ENCODE measurements around the gene CACNA1G. TPM values are rescaled to one million over a fixed set of nuclear protein-coding genes. Genes with fewer than 3 reads are reported as not detected.

CACNA1G gene
- polyA plus RNA-seq, 5 donors, result 16.2 to 32.8 (median 17.1) TPM

DNA sequence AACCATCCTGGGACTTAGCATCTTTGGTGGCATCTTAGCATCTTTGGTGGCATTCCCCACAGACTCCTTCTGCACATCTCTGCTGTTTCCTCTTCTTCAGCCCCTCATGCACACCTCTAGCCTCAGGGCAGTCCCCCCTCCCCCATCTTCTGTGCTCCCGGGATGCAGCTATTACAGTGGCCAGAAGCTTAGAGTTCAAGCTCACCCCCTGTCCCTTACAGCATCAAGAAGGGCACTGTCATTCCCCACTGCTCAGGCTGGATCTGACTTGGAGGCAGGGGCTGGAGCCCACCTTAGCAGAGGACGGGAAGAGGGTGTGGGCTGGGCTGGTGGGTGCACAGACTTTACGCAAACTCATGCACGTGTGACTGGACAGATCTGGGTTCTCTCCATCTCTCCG is 27.3 kb upstream of the CACNA1G start:
- no peak for DNase-seq

DNA sequence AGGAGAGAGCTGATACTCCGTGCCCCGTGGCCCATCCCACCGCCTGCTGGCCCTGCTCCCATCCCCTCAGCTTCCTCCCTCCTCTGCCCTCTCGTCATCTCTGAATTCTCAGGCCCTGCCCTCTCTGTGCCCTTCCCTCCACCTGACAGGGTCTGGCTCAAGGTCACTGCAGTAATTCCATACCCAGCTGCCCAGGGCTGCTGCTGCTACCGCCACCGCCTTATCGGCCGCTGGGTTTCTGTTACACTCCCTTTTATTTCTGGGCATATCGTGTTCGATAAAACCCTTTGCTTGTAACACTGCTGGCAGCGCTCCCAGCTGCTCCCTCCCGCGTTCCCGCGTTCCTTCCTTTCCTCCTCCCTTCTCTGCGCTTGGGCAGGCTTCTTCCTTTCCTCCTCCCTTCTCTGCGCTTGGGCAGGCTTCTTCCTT is 26.8 kb upstream of the CACNA1G start:
- DNase-seq, result peak in 1 of 2 donors; percentile 52

DNA sequence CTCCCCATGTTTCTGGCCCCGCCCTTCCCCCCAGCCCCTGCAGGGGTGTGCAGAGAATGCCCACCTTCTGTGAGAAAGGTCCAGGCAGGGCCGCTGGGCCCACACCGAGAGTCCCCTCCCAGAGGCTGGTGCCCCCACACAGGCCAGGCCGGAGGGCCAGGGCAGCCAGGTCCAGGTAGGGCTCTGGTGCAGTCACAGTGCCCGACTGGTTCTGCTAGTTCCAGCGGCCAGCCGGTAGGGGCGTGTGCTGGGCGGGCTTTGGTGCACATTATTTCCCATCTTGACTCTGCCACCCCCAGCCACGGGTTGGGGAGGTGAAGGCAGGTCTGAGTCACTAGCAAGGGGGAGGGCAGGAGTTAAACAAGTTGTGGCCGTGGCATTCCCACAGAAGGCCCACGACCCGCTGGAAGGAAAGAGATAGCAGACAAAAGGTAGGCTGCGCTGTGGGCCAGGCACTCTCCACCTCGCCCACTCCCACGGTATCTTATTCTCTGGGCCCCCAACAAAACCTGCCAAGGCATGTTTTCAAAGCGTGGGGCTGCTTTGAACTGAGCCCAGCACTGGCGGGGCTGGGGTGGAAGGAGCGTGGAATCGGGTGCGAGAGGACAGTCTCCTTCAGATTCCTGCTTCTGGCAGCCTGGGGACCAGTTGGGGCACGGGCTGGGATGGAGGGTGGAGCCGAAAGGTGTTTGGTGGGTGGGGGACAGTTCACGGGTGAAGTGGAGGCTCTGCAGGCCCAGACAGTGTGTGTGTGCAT is 26.1 kb upstream of the CACNA1G start:
- DNase-seq, result no peak

DNA sequence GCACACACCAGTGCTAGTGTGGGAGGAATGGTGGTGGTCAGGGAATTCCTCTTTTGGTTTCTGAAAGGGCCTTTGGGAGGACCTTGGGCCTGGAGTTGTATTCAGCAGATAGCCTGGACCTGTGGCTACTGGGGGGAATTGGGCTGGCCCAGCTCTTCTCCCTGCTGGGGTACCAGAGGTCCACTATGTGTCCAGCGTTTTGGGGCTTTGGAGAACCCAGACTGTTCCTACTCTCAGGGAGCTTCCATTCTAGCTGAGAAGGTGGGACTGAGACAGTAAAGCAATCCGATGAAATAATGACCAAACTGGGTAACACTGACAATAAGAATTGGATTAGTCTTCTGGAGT is 25.6 kb upstream of the CACNA1G start:
- no peak for DNase-seq

DNA sequence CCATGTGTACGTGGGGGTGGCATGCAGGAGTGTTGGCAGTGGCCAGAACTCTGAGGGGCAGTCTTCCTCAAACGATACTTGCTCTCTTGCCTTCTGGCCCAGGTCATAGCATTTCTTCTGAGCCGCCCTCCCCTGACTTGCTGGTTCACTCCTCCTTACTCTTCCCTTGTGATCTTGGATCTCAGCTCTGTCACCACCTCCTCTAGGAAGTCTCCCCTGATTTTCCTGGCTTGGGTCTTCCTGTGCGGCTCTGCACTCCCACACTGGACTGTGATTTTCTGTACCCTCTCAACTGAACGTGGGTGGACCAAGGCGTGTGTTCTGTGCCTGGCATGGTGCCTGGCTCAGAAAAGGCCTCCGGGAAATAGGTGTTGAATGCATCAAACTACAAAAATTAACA is 25.1 kb upstream of the CACNA1G start:
- DNase-seq, result no peak

DNA sequence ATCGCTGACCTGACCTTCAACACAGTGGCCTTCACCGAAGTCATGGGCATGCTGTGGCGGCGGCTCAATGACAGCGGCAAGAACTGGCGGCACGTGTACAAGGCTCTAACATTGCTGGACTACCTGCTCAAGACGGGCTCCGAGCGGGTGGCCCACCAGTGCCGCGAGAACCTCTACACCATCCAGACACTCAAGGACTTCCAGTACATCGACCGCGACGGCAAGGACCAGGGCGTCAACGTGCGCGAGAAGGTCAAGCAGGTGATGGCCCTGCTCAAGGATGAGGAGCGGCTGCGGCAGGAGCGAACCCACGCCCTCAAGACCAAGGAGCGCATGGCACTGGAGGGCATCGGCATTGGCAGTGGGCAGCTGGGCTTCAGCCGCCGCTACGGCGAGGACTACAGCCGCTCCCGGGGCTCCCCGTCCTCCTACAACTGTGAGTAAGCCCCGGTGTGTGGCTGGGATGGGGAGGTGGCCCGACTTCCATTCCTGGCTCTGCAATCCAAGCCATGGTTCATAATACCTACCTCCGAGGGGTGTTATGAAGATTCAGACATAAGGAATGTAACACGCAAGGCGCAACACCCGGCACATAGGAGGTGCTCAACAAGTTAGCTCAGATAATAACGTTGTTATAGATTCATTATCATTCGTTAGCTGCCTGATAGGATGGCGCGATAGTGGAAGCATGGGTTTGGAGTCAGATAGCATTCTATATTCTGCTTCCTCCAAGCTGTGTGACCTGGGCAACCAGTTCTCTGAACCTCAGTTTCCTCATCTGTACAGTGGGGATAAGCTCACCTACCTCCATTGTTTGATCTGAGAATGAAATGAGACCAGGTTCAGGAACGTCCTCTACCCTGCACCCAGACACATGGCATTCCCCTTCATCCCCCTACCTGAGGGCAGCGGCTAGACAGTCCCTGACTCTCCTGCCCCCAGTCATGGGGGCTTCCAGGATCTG is 23.6 kb upstream of the CACNA1G start:
- DNase-seq, result no peak

DNA sequence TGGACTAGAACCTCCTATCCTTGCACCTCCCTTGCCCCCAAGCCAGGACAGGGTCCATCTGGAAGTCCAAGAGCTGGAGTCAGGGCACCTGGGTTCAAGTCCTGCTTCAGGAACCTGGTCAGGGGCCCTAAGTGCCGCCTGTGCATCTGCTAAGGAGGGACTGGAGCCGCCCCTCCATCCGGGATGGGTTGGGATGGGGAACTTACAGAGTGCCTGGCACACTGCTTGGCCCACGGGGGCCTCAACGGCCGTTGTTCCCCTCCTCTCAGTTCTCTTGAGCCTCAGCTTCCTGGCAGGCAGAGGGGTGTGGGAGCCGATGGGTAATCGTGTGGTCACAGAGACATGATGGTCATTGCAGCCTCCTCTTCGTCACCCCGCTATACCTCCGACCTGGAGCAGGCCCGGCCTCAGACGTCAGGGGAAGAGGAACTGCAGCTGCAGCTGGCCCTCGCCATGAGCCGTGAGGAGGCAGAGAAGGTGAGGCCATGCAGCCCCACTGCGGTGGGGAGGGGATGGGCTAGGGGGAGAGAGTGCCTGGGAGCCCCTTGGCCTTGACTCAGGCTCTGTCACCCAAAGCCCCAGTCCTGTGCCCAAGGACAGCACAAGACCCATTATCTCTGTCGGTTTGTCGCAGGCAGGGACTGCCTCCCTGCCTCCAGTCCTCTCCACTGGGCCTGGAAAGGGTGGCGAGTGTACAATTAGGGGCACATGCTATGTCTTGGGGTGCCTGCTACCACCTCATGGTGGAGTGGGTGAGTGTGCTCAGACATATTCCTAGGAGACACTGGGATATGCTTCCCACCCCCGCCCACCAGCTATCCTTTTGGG is 22.6 kb upstream of the CACNA1G start:
- no peak for DNase-seq

DNA sequence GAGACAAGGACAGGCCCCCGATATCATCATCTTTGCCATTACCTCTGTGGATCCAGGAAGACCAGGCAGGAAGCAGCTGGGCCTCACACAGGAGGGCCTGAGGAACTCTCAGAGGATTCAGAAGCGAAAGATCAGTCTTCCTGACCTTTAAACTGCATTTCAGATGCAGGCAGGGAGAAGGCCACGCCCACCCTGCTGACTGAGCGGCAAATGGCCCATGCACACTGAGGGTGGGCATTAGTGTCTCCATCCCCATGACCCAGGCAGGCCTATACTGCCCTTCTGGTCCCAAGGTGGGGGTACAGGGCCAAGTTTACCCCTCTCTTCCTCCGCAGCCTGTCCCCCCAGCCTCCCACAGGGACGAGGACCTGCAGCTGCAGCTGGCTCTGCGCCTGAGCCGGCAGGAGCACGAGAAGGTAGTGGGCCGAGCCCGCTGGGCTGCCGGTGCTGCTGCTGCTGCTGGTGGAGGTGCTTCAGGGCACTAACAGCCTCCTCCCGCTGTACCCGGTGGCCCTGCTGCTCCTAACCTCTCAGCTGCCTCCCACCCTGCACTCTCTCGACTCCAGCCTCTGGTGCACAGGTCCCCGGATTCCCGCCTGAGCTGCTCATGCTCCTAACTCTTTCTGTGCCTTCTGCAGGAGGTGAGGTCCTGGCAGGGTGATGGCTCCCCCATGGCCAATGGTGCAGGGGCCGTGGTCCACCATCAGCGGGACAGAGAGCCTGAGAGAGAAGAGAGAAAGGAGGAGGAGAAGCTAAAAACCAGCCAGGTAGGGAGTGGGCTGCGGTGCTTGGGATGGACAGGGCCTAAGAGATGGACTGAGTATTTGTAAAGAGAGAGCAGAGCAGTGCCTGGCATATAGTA is 21.7 kb upstream of the CACNA1G start:
- DNase-seq, result no peak

DNA sequence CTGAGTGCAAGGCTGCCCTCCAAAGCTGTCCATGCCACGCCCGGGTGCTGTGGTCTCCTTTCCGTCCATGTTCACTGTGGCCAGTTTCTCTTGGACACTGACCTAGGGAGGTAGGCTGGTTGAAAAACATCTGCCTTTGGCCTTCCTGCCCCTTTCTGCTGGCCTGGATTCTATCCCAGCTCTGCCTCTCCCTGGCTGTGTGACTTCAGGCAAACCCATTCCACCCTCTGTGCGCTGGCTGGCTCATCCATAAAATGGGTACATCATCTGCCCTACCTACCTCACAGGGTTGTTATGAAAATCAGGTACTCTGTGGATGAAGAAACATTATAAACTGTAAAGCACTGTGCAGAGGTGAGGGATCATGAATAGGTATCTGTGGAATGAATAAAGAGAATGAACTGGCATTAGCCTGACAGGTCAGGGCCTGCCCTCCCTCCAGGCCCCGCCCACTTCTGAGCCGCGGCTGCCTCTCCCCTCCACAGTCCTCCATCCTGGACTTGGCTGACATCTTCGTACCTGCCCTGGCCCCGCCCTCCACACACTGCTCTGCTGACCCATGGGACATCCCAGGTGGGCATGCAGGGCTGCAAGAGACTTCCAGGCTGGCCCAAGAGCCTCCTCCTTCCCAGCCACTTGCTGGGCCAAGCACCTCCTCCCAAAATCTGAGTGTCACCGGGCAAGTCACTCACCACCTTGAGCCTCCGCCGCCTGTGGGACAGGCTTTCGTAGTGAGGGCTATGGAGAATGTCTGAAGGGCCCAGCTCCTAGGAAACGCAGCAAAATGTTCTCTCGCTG is 20.6 kb upstream of the CACNA1G start:
- no peak for DNase-seq

DNA sequence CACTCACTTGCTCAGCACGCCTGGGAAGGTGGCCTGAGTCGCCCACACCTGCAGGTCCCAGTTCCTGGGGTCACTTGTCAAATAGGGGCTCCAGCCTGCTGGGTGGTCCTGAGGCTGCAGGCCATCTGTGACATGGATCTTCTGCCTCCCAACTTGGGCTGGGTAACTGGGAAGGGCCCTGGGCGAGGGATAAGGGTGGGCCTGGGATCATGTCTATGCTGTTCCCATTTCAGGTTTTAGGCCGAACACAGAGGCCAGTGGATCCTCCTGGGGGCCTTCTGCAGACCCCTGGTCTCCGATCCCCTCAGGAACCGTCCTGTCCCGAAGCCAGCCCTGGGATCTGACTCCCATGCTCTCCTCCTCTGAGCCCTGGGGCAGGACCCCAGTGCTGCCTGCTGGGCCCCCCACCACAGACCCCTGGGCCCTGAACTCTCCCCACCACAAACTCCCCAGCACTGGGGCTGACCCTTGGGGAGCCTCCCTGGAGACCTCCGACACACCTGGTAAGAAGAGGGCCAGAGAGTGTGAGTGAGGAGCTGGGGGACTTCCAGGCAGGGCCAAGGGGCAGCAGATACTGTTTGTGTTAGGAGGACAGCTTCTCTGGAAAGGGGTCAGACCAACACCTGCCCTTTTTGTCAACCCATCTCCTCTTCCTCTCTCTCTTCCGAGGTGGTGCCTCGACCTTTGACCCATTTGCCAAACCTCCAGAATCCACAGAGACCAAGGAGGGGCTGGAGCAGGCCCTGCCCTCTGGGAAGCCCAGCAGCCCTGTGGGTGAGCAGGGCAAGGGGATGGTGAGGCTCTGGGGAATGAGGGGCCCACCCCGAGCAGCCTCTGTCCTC is 19.7 kb upstream of the CACNA1G start:
- DNase-seq, result no peak

DNA sequence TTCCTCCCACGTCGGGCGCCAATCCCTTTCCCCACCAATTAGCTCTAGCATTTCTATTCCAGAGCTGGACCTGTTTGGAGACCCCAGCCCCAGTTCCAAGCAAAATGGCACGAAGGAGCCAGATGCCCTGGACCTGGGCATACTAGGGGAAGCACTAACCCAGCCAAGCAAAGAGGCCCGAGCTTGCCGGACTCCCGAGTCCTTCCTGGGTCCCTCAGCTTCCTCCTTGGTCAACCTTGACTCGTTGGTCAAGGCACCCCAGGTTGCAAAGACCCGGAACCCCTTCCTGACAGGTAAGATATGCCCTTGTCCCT is 19.2 kb upstream of the CACNA1G start:
- no peak for DNase-seq

DNA sequence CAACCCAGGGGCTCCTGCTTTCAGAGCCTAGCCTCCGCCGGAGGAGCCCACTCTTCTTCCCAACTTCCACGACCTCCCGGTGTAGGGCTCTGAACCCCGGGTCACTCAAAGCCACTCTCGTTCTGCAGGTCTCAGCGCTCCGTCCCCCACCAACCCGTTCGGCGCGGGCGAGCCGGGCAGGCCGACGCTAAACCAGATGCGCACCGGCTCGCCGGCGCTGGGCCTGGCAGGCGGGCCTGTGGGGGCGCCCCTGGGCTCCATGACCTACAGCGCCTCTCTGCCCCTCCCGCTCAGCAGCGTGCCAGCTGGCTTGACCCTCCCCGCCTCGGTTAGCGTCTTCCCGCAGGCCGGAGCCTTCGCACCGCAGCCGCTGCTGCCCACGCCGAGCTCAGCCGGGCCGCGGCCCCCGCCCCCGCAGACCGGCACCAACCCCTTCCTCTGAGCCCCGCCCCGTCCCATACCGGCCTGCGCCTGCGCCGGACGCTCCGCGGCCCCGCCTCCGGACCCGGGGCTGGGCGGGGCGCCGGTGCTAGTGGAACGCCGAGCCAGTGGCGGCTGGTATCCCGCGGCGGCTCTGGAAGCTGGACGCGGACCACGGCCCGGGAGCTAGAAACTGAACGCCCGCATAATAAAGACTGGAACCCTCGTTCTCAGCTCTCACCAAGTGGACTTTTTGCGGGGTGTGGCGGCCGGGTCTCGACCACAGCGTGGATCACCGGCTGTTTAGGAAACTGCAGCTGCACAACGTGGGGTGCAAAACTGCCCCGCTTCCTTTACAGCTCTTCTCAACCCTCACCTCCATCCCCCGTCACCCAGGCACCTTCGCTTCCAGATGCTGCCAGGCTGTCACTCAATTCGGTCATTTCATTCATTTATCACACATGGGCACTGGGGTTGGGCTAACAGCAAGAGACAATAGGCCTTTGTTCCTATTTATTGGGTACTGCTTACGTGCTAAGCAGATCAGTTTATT is 18.5 kb upstream of the CACNA1G start:
- peak; percentile 83 for DNase-seq

DNA sequence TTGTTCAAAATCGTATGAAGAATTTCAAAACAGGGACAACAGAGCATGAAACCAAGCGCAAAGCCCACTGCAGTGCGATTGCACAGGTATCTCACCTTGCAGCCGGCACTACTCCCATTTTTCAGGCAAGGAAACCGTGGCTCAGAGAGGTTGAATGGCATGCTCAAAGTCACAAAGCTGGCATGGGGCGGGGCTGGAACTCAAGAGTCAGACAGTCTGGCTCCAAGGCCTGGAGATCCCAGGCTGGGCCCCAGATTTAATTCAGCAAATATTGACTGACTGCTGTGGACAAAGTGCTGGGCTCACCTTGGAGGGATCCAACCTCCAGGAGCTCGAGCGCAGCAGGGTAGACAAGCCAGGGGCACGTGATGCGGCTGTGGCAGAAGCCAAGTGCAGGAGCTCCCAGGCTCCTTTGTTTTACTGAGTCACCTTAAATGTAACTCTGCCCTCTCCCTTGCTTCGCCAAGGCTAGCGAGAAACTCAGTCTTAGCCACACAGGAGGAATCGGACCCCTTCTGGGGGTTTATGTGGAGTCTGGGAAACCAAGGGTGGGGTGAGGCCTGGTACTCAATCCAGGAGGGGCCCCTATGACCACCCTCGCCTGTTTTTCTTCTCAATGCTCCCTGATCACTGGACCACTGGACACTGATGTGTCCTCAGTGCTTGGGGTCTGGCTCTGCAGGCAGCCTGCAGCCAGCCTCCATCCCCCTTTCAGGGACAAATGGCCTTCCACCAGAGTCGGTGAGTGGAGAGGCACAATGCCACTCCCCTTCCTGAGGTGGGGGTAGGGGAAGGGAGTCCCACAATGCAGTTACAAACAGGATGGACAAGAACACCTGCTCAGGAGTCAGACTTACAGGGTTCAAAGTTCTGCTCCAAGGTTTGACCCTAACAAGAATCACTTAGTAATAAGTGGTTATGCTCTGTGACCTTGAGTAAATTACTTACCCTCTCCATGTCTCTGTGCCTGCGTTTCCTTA is 17.4 kb upstream of the CACNA1G start:
- DNase-seq, result no peak

DNA sequence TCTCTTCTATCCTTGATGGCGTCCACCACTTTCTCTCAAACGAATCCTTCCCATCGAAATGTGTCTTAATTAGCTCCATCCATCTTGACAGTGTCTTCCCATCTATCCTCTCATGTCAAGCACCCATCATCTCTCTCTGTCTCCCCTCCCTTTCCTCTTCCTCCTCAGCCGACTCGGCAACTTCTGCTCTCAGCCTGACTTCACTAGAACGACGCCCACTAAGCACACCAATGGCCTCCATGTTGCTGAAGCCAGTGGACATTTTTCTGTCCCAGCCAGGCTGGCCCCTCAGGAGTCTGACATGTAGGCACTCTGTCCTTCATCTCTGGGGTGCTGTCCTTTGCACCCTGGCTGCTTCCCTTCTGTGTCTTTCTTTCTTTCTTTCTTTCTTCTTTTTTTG is 16.0 kb upstream of the CACNA1G start:
- no peak for DNase-seq

DNA sequence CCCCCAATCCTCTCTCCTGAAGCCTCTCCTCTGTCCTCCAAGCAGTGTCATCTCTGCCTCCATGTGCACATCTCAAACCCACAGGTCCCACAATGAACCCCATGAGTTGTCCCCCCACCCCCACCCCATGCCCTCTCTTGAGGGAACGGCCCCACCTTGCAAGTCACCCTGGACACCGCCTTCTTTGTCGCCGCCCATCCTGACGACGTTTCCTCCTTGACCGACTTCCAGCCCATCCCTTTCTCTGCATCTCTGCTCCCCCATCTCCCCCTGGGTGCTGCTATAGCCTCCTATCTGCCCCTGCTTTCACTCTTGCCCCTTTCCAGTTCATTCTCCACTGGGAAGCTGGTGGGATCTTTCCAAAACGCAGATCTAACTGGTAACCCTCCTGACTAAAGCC is 15.2 kb upstream of the CACNA1G start:
- no peak for DNase-seq

DNA sequence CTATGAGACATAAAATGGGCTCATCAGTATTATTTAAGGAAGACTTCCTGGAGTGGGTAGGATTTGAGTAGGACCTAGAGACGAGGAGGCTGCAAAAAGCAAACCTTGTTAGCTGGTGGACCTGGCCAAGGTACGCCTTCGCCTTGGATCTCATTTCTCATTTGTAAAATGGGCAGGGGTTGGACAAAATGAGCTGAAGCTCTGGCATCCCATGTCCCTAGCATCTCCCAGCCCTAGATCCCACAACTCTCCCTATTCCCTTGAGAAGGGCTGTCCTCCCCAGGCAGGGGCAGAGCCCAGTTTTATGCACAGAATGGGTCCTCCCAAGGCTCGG is 13.8 kb upstream of the CACNA1G start:
- DNase-seq, result no peak

All from right lung (tissue), 5 donors.